NT2/D1 (cell line): ENCODE measurements around the gene IL6ST.

Experiments used
- DNase-seq: peaks from one replicate; pipeline ENCODE4 v3.0.0-alpha.2; 2011; ENCODE audit warnings: low read depth, low spot score
- H3K27me3 ChIP-seq: 2 replicates; pipeline ENCODE4 v1.6.0; 2011; ENCODE audit warnings: mild to moderate bottlenecking; ENCODE audit not compliant: insufficient read length, insufficient read depth
- H3K36me3 ChIP-seq: 2 replicates; pipeline ENCODE4 v1.6.1; 2011; ENCODE audit warnings: mild to moderate bottlenecking, low read length, mixed read lengths; ENCODE audit not compliant: insufficient read depth, insufficient read length
- H3K4me1 ChIP-seq: 2 replicates; pipeline ENCODE4 v1.5.1; 2011; ENCODE audit not compliant: insufficient read depth, insufficient read length
- H3K4me3 ChIP-seq: 2 replicates; pipeline ENCODE4 v1.5.1; 2011; ENCODE audit warnings: low read depth; ENCODE audit not compliant: insufficient read length
- H3K9ac ChIP-seq: 2 replicates; pipeline ENCODE4 v1.6.0; 2011; ENCODE audit warnings: low read depth; ENCODE audit not compliant: insufficient read length
- H3K9me3 ChIP-seq: 2 replicates; pipeline ENCODE4 v1.5.1; 2011; ENCODE audit warnings: mild to moderate bottlenecking, low read length; ENCODE audit not compliant: insufficient read depth
- SUZ12 ChIP-seq: IDR thresholded peaks from 2 replicates; pipeline ENCODE4 v1.6.1; 2011; ENCODE audit not compliant: insufficient read length, insufficient read depth; ENCODE audit errors: extremely low read depth
- YY1 ChIP-seq: IDR thresholded peaks from 2 replicates; pipeline ENCODE4 v1.6.1; 2011; ENCODE audit not compliant: insufficient read length, insufficient read depth
- ZNF274 ChIP-seq: IDR thresholded peaks from 2 replicates; pipeline ENCODE4 v1.6.1; 2011; ENCODE audit warnings: mild to moderate bottlenecking, low read depth, low read length

The IL6ST gene

DNA sequence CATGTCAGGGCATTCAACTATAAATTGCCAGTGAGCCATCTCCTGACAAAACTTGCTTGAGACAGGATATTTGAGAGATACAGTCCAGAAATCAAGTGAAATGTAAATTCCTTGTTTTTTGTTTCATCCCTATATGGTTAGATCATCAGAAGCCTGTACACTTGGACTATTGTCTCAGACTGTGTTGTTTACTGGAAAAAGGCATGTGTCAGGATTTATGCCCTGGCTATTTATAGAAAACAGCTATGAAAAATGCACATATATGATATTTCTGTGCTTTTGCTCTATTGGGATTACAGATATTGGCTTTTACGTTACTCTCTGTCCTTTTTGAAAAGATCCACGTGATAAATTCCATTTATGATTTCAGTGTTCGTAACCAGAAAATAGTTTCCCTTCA, 99.4 kb downstream of the IL6ST start:
- Histone ChIP-seq H3K27me3 (no peaks in the 10 kb centered on the region), H3K36me3 (no peaks in the 10 kb centered on the region), H3K4me3 (no peak overlapping the region), H3K4me1 (no peaks in the 10 kb centered on the region), H3K9ac (no peak overlapping the region), H3K9me3 (no peaks in the 10 kb centered on the region)
- TF ChIP-seq YY1 (no peak), SUZ12 (no peak), ZNF274 (no peak)
- no peak for DNase-seq

DNA sequence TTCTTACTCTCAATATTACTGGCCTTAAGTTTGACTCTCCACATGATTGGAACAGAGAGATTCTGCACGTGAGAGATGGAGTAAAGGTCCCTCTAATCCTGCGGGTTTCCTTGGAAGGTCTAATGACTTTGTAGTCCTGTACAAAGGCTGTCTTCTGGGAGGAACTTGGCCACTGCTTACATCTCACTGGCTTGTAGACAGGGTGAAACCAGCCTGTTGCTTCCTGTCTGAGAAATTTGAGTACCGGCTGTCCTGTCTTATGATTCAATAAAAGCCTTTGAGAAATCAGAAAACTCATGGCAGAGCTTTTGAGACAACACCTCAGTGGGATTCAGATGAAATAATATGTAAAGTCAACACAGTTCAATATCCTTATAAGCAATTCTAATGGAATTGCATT, 100.6 kb downstream of the IL6ST start:
- DNase-seq, result no peak
- H3K9ac ChIP-seq, result no peak overlapping the region
- H3K4me3 ChIP-seq, result no peak overlapping the region
- H3K9me3 ChIP-seq, result no peaks in the 10 kb centered on the region
- TF ChIP-seq ZNF274, result no peak
- TF ChIP-seq SUZ12, result no peak
- no peak for TF ChIP-seq YY1
- H3K36me3 ChIP-seq, result no peaks in the 10 kb centered on the region
- H3K4me1 ChIP-seq, result no peaks in the 10 kb centered on the region
- H3K27me3 ChIP-seq, result no peaks in the 10 kb centered on the region

DNA sequence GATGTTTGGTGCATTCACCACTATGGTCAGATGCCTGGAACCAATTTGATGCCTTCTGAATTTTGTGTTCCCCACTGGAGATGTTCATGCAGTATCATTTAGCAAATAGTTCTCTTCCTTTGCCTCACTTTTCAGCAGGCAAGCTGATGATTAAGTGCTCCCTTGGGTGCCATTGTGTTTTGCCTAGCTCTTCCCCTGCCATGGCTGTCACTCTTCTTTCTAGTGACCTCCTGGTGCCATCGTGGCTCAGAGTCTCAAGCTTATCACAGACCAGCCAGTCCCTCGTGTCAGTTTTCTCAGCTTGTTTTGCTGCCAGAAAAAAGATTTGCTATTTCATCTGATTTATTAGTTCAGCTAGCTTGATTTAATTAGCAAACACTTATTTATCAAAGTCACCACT, 102.3 kb downstream of the IL6ST start:
- Histone ChIP-seq H3K36me3 (no peaks in the 10 kb centered on the region), H3K27me3 (no peaks in the 10 kb centered on the region), H3K9ac (no peak overlapping the region), H3K4me1 (no peaks in the 10 kb centered on the region), H3K9me3 (no peaks in the 10 kb centered on the region), H3K4me3 (no peak overlapping the region)
- TF ChIP-seq ZNF274, result no peak
- TF ChIP-seq SUZ12, result no peak
- no peak for TF ChIP-seq YY1
- no peak for DNase-seq

DNA sequence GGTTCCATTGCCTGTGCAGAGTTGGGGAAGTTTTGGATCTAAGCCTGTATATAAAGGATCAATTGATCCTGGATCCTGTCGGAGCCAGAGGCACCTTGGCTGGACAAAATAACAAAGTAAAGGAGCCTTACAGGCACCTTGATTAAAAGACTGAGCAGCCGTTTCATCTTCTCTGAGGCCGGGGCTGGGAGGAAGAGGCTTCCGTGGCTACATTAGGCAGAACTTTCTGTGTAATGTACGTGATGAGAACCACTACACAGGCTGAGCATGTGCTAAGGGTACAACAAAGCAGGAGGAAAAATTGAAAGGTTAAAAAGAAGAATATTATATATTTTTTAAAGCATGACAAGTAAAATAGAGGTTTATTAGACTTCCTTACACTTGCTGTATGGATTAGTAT, 106.6 kb downstream of the IL6ST start:
- Histone ChIP-seq H3K4me1 (no peaks in the 10 kb centered on the region), H3K4me3 (no peak overlapping the region)

DNA sequence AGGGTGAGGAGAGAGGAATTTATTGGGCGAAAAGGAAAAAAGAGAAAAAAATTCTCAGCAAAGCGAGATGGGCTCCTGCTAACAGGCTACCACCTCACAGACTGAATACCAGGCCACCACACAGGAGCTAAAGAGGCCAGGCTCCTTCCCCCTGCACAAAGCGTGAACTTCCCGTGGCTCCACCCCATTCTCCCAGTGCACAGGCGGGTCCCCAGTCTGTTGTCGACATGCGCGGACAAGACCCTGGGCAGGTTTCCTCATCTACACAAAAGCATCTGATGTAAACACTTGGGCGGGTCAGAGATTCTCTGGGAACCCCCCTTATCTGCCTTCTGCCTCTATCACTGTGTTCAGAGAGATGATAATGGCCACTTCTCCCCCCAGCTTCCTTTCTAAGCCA, 109.4 kb downstream of the IL6ST start:
- Histone ChIP-seq H3K9ac (no peak overlapping the region), H3K4me1 (no peaks in the 10 kb centered on the region), H3K9me3 (no peaks in the 10 kb centered on the region), H3K36me3 (no peaks in the 10 kb centered on the region), H3K4me3 (no peak overlapping the region), H3K27me3 (no peaks in the 10 kb centered on the region)
- TF ChIP-seq ZNF274, result no peak
- TF ChIP-seq YY1, result no peak
- TF ChIP-seq SUZ12, result no peak
- no peak for DNase-seq

More for the DNA sequence above, 106.6 kb downstream of the IL6ST start:
- Histone ChIP-seq H3K27me3 (no peaks in the 10 kb centered on the region), H3K36me3 (no peaks in the 10 kb centered on the region), H3K9me3 (no peaks in the 10 kb centered on the region), H3K9ac (no peak overlapping the region)
- TF ChIP-seq ZNF274 (no peak), YY1 (no peak), SUZ12 (no peak)
- DNase-seq, result no peak
